ENCODE data around the gene TCF3.
A peak's percentile ranks its signal among the peaks of the same experiment; 100 is the strongest.

Gene TCF3

GRCh38 chr19:1571358-1571757, 81.1 kb downstream of the TCF3 start:
- Histone ChIP-seq H3K9me2 (replicated peaks; ENCODE audit: low read depth, low read length) (no peaks in the 10 kb centered on the region), H3K27me3 (ENCODE audit: insufficient read depth, low read length, poor library complexity, severe bottlenecking) (no peaks in the 10 kb centered on the region), H3F3A (ENCODE audit: low read depth) (no peaks in the 10 kb centered on the region), H3K4me1 (ENCODE audit: insufficient read depth, low read length, poor library complexity, severe bottlenecking) (peaks cover 5% of the 10 kb centered on the region), H3K36me3 (ENCODE audit: insufficient read depth, low read length) (no peaks in the 10 kb centered on the region; the same call in 1 of the 2 replicates), H3K9me3 (ENCODE audit: insufficient read depth, low read depth, low read length) (no peaks in the 10 kb centered on the region), H3K4me2 (ENCODE audit: low read depth, low read length, poor library complexity, severe bottlenecking) (no peak overlapping the region), H4K20me1 (ENCODE audit: insufficient read depth, low read length, poor library complexity, severe bottlenecking) (no peaks in the 10 kb centered on the region), H3K9ac (ENCODE audit: low read depth, low read length, poor library complexity, severe bottlenecking) (no peak overlapping the region), H2AFZ (ENCODE audit: low read length) (no peak overlapping the region), H3K79me2 (ENCODE audit: insufficient read depth, low read length) (peaks cover 10% of the 10 kb centered on the region; the same call in 1 of the 2 replicates), H3K4me3 (ENCODE audit: low read length, poor library complexity, severe bottlenecking) (no peak overlapping the region)
- TF ChIP-seq CTCF (conservative IDR thresholded peaks at IDR 0.05; ENCODE audit: low read length) (no peak), EZH2phosphoT487 (IDR thresholded peaks at IDR 0.05; ENCODE audit: borderline replicate concordance) (no peak)

GRCh38 chr19:1570836-1571235, 81.6 kb downstream of the TCF3 start:
- no peaks in the 10 kb centered on the region for H3K36me3 ChIP-seq (ENCODE audit: insufficient read depth, low read length)
- peaks cover 15% of the 10 kb centered on the region for H3K79me2 ChIP-seq (ENCODE audit: insufficient read depth, low read length)
- no peak overlapping the region for H3K4me2 ChIP-seq (ENCODE audit: low read depth, low read length, poor library complexity, severe bottlenecking)
- TF ChIP-seq EZH2phosphoT487 (IDR thresholded peaks at IDR 0.05; ENCODE audit: borderline replicate concordance) (no peak), CTCF (conservative IDR thresholded peaks at IDR 0.05; ENCODE audit: low read length) (no peak)
- H3K27me3 ChIP-seq (ENCODE audit: insufficient read depth, low read length, poor library complexity, severe bottlenecking): no peaks in the 10 kb centered on the region
- no peaks in the 10 kb centered on the region for H3K9me3 ChIP-seq (ENCODE audit: insufficient read depth, low read depth, low read length)
- no peaks in the 10 kb centered on the region for H4K20me1 ChIP-seq (ENCODE audit: insufficient read depth, low read length, poor library complexity, severe bottlenecking)
- no peaks in the 10 kb centered on the region for H3F3A ChIP-seq (ENCODE audit: low read depth)
- peaks cover 5% of the 10 kb centered on the region for H3K4me1 ChIP-seq (ENCODE audit: insufficient read depth, low read length, poor library complexity, severe bottlenecking)
- no peaks in the 10 kb centered on the region for H3K9me2 ChIP-seq (replicated peaks; ENCODE audit: low read depth, low read length)
- H2AFZ ChIP-seq (ENCODE audit: low read length): no peak overlapping the region
- H3K9ac ChIP-seq (ENCODE audit: low read depth, low read length, poor library complexity, severe bottlenecking): no peak overlapping the region
- H3K4me3 ChIP-seq (ENCODE audit: low read length, poor library complexity, severe bottlenecking): no peak overlapping the region

- Histone ChIP-seq H4K20me1 (ENCODE audit: insufficient read depth, low read length, poor library complexity, severe bottlenecking) (peaks cover 4% of the 10 kb centered on the region), H3K27me3 (ENCODE audit: insufficient read depth, low read length, poor library complexity, severe bottlenecking) (no peaks in the 10 kb centered on the region), H3K9ac (ENCODE audit: low read depth, low read length, poor library complexity, severe bottlenecking) (no peak overlapping the region)
Measured at GRCh38 chr19:1569997-1570396, 82.4 kb downstream of the TCF3 start.

GRCh38 chr19:1568320-1569019, 83.9 kb downstream of the TCF3 start, which contains the start of gene MEX3D:
Gene MEX3D (minus strand): TSS chr19:1568325. CDS start chr19:1568058, 267 bp downstream.
- no peaks in the 10 kb centered on the region for H3K36me3 ChIP-seq (ENCODE audit: insufficient read depth, low read length)
- H3K4me2 ChIP-seq (ENCODE audit: low read depth, low read length, poor library complexity, severe bottlenecking): peak within 1 kb of the TSS; percentile 50
- H3K9me2 ChIP-seq (replicated peaks; ENCODE audit: low read depth, low read length): no peaks in the 10 kb centered on the region
- no peaks in the 10 kb centered on the region for H3F3A ChIP-seq (ENCODE audit: low read depth)
- TF ChIP-seq CTCF (conservative IDR thresholded peaks at IDR 0.05; ENCODE audit: low read length) (no peak), EZH2phosphoT487 (IDR thresholded peaks at IDR 0.05; ENCODE audit: borderline replicate concordance) (no peak)
- H3K9ac ChIP-seq (ENCODE audit: low read depth, low read length, poor library complexity, severe bottlenecking): peak within 1 kb of the TSS; percentile 16
- H3K27me3 ChIP-seq (ENCODE audit: insufficient read depth, low read length, poor library complexity, severe bottlenecking): no peaks in the 10 kb centered on the region
- no peaks in the 10 kb centered on the region for H3K9me3 ChIP-seq (ENCODE audit: insufficient read depth, low read depth, low read length)
- peaks cover 7% of the 10 kb centered on the region for H4K20me1 ChIP-seq (ENCODE audit: insufficient read depth, low read length, poor library complexity, severe bottlenecking)
- H2AFZ ChIP-seq (ENCODE audit: low read length): no peak within 1 kb of the TSS
- peaks cover 34% of the 10 kb centered on the region for H3K79me2 ChIP-seq (ENCODE audit: insufficient read depth, low read length)
- H3K4me3 ChIP-seq (ENCODE audit: low read length, poor library complexity, severe bottlenecking): peak within 1 kb of the TSS; percentile 43
- peaks cover 10% of the 10 kb centered on the region for H3K4me1 ChIP-seq (ENCODE audit: insufficient read depth, low read length, poor library complexity, severe bottlenecking)

More at GRCh38 chr19:1569997-1570396, 82.4 kb downstream of the TCF3 start:
- Histone ChIP-seq H3K9me2 (replicated peaks; ENCODE audit: low read depth, low read length) (no peaks in the 10 kb centered on the region), H3K4me2 (ENCODE audit: low read depth, low read length, poor library complexity, severe bottlenecking) (no peak overlapping the region), H2AFZ (ENCODE audit: low read length) (no peak overlapping the region), H3K9me3 (ENCODE audit: insufficient read depth, low read depth, low read length) (no peaks in the 10 kb centered on the region), H3K4me3 (ENCODE audit: low read length, poor library complexity, severe bottlenecking) (no peak overlapping the region), H3F3A (ENCODE audit: low read depth) (no peaks in the 10 kb centered on the region), H3K79me2 (ENCODE audit: insufficient read depth, low read length) (peaks cover 22% of the 10 kb centered on the region), H3K4me1 (ENCODE audit: insufficient read depth, low read length, poor library complexity, severe bottlenecking) (peaks cover 5% of the 10 kb centered on the region), H3K36me3 (ENCODE audit: insufficient read depth, low read length) (no peaks in the 10 kb centered on the region)
- TF ChIP-seq EZH2phosphoT487 (IDR thresholded peaks at IDR 0.05; ENCODE audit: borderline replicate concordance): no peak
